ENCODE results near the gene LRMDA. TPM values are rescaled to one million over a fixed set of nuclear protein-coding genes. Genes with fewer than 3 reads are reported as not detected.

Gene LRMDA
- total and polyA plus RNA-seq, 2 of the 13 experiments (the other 11 are each of a cell fraction or from before 2014, with no cell fraction given): 13.4 to 22.0 TPM

DNA sequence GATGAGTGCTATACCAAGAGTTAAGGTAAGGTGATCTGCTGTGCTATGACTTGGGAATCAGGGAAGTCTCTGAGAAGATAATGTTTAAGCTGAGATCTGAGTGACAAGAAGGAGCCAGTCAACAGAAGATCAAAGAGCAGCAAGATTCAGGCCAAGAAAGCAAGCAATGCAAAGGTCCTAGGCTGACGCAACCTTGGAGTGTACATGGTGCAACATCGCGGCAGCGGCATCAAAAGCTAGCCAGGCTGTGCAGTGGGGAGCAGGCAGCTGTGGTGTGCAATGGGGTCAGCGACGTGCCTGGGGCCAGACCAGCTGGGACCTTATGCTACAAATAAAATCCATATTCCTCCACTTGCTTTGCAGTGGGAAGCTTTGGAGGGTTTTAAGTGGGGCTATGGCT is 324.1 kb downstream of the LRMDA start (continued):
- TF ChIP-seq, protein P1, sequence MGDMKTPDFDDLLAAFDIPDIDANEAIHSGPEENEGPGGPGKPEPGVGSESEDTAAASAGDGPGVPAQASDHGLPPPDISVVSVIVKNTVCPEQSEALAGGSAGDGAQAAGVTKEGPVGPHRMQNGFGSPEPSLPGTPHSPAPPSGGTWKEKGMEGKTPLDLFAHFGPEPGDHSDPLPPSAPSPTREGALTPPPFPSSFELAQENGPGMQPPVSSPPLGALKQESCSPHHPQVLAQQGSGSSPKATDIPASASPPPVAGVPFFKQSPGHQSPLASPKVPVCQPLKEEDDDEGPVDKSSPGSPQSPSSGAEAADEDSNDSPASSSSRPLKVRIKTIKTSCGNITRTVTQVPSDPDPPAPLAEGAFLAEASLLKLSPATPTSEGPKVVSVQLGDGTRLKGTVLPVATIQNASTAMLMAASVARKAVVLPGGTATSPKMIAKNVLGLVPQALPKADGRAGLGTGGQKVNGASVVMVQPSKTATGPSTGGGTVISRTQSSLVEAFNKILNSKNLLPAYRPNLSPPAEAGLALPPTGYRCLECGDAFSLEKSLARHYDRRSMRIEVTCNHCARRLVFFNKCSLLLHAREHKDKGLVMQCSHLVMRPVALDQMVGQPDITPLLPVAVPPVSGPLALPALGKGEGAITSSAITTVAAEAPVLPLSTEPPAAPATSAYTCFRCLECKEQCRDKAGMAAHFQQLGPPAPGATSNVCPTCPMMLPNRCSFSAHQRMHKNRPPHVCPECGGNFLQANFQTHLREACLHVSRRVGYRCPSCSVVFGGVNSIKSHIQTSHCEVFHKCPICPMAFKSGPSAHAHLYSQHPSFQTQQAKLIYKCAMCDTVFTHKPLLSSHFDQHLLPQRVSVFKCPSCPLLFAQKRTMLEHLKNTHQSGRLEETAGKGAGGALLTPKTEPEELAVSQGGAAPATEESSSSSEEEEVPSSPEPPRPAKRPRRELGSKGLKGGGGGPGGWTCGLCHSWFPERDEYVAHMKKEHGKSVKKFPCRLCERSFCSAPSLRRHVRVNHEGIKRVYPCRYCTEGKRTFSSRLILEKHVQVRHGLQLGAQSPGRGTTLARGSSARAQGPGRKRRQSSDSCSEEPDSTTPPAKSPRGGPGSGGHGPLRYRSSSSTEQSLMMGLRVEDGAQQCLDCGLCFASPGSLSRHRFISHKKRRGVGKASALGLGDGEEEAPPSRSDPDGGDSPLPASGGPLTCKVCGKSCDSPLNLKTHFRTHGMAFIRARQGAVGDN (CRISPR knock-in tag; IDR thresholded peaks at IDR 0.05): peak; percentile 95
- no peak for TF ChIP-seq SNAI1 (CRISPR knock-in tag; IDR thresholded peaks at IDR 0.05; ENCODE audit: borderline replicate concordance)
- TF ChIP-seq ZNF430 (CRISPR knock-in tag; IDR thresholded peaks at IDR 0.05): peak; percentile 65; the same call in 1 of the 2 replicates
- TF ChIP-seq MAFF (IDR thresholded peaks at IDR 0.05; ENCODE audit: low read depth, low read length): no peak
- TF ChIP-seq ZNF816 (CRISPR knock-in tag; IDR thresholded peaks at IDR 0.05; ENCODE audit: borderline replicate concordance): no peak
- TF ChIP-seq DNMT1 (CRISPR knock-in tag; IDR thresholded peaks at IDR 0.05): 0 out of 2 replicates have a peak, but pooled peaks have one; percentile 65
- TF ChIP-seq REXO4 (CRISPR knock-in tag; IDR thresholded peaks at IDR 0.05; ENCODE audit: borderline replicate concordance): no peak
- TF ChIP-seq PITX1 (CRISPR knock-in tag; IDR thresholded peaks at IDR 0.05): peak; percentile 65
- TF ChIP-seq, protein P2, sequence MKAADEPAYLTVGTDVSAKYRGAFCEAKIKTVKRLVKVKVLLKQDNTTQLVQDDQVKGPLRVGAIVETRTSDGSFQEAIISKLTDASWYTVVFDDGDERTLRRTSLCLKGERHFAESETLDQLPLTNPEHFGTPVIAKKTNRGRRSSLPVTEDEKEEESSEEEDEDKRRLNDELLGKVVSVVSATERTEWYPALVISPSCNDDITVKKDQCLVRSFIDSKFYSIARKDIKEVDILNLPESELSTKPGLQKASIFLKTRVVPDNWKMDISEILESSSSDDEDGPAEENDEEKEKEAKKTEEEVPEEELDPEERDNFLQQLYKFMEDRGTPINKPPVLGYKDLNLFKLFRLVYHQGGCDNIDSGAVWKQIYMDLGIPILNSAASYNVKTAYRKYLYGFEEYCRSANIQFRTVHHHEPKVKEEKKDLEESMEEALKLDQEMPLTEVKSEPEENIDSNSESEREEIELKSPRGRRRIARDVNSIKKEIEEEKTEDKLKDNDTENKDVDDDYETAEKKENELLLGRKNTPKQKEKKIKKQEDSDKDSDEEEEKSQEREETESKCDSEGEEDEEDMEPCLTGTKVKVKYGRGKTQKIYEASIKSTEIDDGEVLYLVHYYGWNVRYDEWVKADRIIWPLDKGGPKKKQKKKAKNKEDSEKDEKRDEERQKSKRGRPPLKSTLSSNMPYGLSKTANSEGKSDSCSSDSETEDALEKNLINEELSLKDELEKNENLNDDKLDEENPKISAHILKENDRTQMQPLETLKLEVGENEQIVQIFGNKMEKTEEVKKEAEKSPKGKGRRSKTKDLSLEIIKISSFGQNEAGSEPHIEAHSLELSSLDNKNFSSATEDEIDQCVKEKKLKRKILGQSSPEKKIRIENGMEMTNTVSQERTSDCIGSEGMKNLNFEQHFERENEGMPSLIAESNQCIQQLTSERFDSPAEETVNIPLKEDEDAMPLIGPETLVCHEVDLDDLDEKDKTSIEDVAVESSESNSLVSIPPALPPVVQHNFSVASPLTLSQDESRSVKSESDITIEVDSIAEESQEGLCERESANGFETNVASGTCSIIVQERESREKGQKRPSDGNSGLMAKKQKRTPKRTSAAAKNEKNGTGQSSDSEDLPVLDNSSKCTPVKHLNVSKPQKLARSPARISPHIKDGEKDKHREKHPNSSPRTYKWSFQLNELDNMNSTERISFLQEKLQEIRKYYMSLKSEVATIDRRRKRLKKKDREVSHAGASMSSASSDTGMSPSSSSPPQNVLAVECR (CRISPR knock-in tag; IDR thresholded peaks at IDR 0.05; ENCODE audit: borderline replicate concordance): peak; percentile 57; the same call in 1 of the 2 replicates
- TF ChIP-seq, protein P3, sequence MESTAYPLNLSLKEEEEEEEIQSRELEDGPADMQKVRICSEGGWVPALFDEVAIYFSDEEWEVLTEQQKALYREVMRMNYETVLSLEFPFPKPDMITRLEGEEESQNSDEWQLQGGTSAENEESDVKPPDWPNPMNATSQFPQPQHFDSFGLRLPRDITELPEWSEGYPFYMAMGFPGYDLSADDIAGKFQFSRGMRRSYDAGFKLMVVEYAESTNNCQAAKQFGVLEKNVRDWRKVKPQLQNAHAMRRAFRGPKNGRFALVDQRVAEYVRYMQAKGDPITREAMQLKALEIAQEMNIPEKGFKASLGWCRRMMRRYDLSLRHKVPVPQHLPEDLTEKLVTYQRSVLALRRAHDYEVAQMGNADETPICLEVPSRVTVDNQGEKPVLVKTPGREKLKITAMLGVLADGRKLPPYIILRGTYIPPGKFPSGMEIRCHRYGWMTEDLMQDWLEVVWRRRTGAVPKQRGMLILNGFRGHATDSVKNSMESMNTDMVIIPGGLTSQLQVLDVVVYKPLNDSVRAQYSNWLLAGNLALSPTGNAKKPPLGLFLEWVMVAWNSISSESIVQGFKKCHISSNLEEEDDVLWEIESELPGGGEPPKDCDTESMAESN (CRISPR knock-in tag; conservative IDR thresholded peaks at IDR 0.05): peak; percentile 90
- no peak for TF ChIP-seq THYN1 (CRISPR knock-in tag; IDR thresholded peaks at IDR 0.05; ENCODE audit: borderline replicate concordance, low read depth)
- TF ChIP-seq ARNTL (CRISPR knock-in tag; IDR thresholded peaks at IDR 0.05): no peak
- peak; percentile 66 for TF ChIP-seq SPEN (CRISPR knock-in tag; IDR thresholded peaks at IDR 0.05; ENCODE audit: low read depth)
- TF ChIP-seq, protein P4, sequence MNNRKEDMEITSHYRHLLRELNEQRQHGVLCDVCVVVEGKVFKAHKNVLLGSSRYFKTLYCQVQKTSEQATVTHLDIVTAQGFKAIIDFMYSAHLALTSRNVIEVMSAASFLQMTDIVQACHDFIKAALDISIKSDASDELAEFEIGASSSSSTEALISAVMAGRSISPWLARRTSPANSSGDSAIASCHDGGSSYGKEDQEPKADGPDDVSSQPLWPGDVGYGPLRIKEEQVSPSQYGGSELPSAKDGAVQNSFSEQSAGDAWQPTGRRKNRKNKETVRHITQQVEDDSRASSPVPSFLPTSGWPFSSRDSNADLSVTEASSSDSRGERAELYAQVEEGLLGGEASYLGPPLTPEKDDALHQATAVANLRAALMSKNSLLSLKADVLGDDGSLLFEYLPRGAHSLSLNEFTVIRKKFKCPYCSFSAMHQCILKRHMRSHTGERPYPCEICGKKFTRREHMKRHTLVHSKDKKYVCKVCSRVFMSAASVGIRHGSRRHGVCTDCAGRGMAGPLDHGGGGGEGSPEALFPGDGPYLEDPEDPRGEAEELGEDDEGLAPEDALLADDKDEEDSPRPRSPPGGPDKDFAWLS (CRISPR knock-in tag; IDR thresholded peaks at IDR 0.05; ENCODE audit: borderline replicate concordance): no peak
- TF ChIP-seq TCF12 (IDR thresholded peaks at IDR 0.05): no peak
- TF ChIP-seq TCF12 (CRISPR knock-in tag; IDR thresholded peaks at IDR 0.05): no peak
- TF ChIP-seq MAFG (CRISPR knock-in tag; IDR thresholded peaks at IDR 0.05): no peak

Measured in HepG2 (cell line).